Measurements from ENCODE around the gene STAC3.

STAC3 gene

GRCh38 chr12:57254506-57255280 is 3.7 kb upstream of the STAC3 start:
- DNase-seq: no peak

GRCh38 chr12:57250541-57250940 is 446 bp downstream of the STAC3 start:
- no peak for DNase-seq

GRCh38 chr12:57248934-57249742 is 1.8 kb downstream of the STAC3 start:
- no peak for DNase-seq

GRCh38 chr12:57247041-57247440 is 3.9 kb downstream of the STAC3 start:
- no peak for DNase-seq

GRCh38 chr12:57244312-57244696 is 6.7 kb downstream of the STAC3 start:
- DNase-seq: no peak

- peak; percentile 93 for DNase-seq
Observed at GRCh38 chr12:57243521-57244311, 7.3 kb downstream of the STAC3 start.

GRCh38 chr12:57242691-57243454 is 8.1 kb downstream of the STAC3 start:
- DNase-seq: peak; percentile 96

GRCh38 chr12:57242329-57242690 is 8.7 kb downstream of the STAC3 start:
- no peak for DNase-seq

- DNase-seq: peak; percentile 74
Observed at GRCh38 chr12:57241402-57242310, 9.3 kb downstream of the STAC3 start.

- DNase-seq: peak; percentile 81
Observed at GRCh38 chr12:57240926-57241401, 10.0 kb downstream of the STAC3 start.

- DNase-seq: peak; percentile 88
Observed at GRCh38 chr12:57240066-57240921, 10.7 kb downstream of the STAC3 start.

GRCh38 chr12:57239587-57240065 is 11.4 kb downstream of the STAC3 start:
- DNase-seq: no peak

GRCh38 chr12:57238854-57239554 is 12.0 kb downstream of the STAC3 start:
- DNase-seq: peak; percentile 97

- DNase-seq: peak; percentile 64
Observed at GRCh38 chr12:57237932-57238853, 12.8 kb downstream of the STAC3 start.

- DNase-seq: no peak
Observed at GRCh38 chr12:57237596-57237931, 13.4 kb downstream of the STAC3 start.

- DNase-seq: peak; percentile 54
Observed at GRCh38 chr12:57236925-57237595, 13.9 kb downstream of the STAC3 start.

- peak; percentile 70 for DNase-seq
Observed at GRCh38 chr12:57236201-57236924, 14.6 kb downstream of the STAC3 start.
